A204.1 (cell line): ENCODE data around the gene GRWD1.

Experiments used
- FAIRE-seq: peaks from 2 replicates; lab custom pipeline; 2012; peaks lifted over from hg19 to GRCh38; lab: Jason Lieb, UNC

The GRWD1 gene

GRCh38 chr19:48424694-48425219 is 21.0 kb upstream of the GRWD1 start:
- FAIRE-seq: no peak

- FAIRE-seq: no peak
These were observed 17.1 kb upstream of the GRWD1 start for GRCh38 chr19:48428670-48429069.

- no peak for FAIRE-seq
These were observed 12.4 kb upstream of the GRWD1 start for GRCh38 chr19:48433337-48433736.

- no peak for FAIRE-seq
These were observed 9.2 kb upstream of the GRWD1 start for GRCh38 chr19:48436586-48436985.

GRCh38 chr19:48441360-48442050 is 4.3 kb upstream of the GRWD1 start:
- no peak for FAIRE-seq

- FAIRE-seq: no peak
These were observed 3.4 kb upstream of the GRWD1 start for GRCh38 chr19:48442116-48443035.

DNA sequence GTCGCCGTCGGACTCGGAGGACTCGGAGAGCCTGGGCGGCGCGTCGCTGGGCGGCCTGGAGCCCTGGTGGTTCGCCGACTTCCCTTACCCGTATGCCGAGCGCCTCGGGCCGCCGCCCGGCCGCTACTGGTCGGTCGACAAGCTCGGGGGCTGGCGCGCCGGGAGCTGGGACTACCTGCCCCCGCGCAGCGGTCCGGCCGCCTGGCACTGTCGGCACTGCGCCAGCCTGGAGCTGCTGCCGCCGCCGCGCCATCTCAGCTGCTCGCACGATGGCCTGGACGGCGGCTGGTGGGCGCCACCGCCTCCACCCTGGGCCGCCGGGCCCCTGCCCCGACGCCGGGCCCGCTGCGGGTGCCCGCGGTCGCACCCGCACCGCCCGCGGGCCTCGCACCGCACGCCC is 2.5 kb upstream of the GRWD1 start:
- no peak for FAIRE-seq

DNA sequence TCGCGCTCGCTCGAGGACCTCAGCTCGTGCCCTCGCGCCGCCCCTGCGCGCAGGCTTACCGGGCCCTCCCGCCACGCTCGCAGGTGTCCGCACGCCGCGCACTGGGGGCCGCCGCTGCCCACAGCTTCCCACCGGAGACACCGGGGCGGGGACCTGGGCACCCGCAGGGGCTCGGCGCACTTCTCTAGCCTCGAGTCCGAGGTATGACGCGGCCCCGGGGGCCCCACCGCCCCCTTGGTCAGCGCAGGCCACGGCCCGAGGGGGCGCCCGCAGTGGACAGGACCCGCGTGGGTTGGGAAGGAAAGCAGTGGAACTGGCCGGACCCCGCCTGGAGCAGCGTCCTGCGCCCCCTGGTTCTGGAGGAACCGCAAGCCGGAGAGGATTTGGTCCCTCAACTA is 2.1 kb upstream of the GRWD1 start:
- no peak for FAIRE-seq

GRCh38 chr19:48444129-48444935 is 1.5 kb upstream of the GRWD1 start:
- FAIRE-seq: no peak

DNA sequence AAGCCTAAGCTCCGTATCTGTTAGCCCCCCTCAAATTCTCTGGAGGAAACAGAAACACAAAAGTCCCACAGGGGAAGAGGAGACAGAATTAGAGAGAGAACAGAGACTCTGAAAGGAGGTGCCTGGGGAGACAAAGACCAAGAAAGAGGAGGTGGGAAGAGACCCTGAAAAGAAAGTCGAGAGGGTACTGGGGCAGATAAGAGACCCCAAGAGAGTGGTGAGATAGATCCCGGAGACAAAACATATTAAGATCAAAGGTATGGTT is 915 bp upstream of the GRWD1 start:
- no peak for FAIRE-seq

DNA sequence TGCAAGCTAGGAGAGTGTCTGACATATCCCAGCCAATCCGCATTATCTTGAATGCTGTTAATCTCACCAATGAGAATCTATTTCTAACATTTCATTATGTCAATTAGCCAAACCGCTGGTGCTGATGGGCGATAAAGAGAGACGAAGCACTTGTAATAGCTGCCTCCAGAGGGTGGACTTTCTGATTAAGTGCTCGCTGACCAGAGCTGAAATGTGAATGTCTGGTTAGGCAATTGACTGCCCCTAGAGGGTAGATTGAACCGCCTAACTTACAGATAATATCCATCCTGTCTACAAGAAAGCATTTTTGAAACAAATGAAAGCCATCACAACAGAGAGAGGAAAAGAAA is 552 bp upstream of the GRWD1 start:
- FAIRE-seq: no peak

GRCh38 chr19:48446579-48446978 is 796 bp downstream of the GRWD1 start:
- FAIRE-seq: no peak

GRCh38 chr19:48448563-48448962 is 2.8 kb downstream of the GRWD1 start:
- FAIRE-seq: no peak

DNA sequence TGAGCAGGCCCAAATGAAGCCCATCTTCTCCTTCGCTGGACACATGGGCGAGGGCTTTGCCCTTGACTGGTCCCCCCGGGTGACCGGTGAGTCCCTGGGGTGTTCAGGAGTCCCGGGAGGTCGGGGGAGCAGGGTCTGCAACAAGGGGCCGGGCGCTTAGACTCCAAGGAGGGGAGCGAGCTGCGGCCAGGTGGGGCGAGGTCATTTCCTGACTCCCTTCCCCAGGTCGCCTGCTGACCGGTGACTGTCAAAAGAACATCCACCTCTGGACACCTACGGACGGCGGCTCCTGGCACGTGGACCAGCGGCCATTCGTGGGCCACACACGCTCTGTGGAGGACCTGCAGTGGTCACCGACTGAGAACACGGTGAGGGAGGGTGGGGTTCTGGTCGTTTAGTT is 4.7 kb downstream of the GRWD1 start:
- FAIRE-seq: no peak

- FAIRE-seq: no peak
These were observed 5.1 kb downstream of the GRWD1 start for GRCh38 chr19:48450863-48451262.

DNA sequence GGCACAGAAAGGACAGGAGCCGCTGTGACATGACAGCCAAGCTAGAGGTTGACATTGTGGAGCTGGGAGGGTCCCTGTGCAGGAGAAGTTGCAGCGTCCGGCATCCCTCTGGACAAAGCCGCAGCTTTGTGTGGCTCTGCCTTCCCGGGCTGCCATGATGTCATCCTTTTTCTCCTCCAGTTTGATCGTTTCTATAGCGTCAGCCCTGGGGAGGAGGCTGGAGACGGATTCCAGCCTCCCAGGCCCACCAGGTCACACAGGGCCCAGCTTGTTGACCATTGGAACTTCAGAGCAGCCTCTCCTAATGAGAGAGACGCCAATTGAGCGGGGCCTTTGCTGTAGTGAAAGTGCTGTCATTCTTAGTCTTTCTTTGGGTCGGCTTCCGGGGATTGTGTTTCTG is 5.8 kb downstream of the GRWD1 start:
- FAIRE-seq: no peak

DNA sequence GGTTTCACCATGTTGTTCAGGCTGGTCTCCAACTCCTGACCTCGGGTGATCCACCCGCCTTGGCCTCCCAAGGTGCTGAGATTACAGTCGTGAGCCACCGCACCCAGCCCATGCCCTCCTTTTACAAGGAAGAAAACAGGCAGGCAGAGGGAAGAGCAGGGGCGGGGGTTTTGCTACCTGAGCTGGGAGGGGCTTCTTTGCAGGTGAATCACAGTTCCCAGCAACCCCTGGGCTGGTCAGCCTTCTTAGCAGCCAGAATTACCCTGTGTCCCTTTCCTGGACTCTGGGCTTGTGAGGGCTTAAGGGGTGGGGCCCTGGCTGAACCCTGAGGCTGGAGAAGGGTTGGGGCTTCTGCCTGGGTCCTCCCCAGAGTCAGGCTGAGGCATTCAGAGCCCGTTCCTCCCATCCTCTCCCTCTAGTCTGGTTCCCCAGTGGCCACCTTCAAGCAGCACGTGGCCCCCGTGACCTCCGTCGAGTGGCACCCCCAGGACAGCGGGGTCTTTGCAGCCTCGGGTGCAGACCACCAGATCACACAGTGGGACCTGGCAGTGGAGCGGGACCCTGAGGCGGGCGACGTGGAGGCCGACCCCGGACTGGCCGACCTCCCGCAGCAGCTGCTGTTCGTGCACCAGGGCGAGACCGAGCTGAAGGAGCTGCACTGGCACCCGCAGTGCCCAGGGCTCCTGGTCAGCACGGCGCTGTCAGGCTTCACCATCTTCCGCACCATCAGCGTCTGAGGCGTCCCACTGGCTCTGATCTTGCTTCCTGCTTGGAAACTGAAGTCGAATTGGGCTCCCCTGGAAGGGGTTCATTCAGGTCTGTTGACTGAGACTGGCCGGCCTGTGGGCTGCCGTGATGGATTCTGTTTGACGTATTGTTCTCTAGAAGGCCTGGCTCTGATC is 6.8 kb downstream of the GRWD1 start:
- FAIRE-seq: no peak

DNA sequence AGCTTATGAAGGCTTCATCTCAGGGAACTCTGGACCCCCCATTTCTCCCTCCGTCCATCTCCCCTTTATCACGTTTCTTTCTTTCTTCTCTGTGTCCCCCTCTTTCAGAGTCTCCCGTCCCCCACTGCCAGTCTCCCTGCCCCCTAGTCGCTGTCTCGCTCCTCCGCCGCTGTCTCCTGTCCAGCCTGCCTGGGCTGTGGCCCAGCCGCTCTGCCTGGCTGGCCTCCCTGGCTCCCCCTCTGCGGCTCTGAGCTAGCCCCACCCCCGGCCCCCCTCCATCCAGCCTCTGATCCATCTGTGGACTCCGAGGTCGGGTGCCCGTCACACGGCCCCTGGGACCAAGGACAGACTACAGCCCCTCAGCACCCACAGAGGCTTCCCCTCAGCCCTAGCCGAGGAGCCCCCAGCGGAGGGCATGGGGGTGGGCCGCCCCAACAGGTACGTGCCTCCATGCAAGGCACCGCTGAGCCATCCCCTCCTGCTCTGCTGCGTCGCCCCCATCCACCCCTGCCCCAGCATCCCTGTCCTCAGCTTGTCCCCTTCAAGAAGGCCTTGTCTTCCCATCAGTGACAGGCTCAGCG is 8.5 kb downstream of the GRWD1 start:
- no peak for FAIRE-seq

- no peak for FAIRE-seq
These were observed 9.6 kb downstream of the GRWD1 start, which contains the start of gene KCNJ14 for GRCh38 chr19:48455171-48455907. KCNJ14 (plus strand) TSS chr19:48455574; CDS start chr19:48461725, 6,151 bp downstream.

DNA sequence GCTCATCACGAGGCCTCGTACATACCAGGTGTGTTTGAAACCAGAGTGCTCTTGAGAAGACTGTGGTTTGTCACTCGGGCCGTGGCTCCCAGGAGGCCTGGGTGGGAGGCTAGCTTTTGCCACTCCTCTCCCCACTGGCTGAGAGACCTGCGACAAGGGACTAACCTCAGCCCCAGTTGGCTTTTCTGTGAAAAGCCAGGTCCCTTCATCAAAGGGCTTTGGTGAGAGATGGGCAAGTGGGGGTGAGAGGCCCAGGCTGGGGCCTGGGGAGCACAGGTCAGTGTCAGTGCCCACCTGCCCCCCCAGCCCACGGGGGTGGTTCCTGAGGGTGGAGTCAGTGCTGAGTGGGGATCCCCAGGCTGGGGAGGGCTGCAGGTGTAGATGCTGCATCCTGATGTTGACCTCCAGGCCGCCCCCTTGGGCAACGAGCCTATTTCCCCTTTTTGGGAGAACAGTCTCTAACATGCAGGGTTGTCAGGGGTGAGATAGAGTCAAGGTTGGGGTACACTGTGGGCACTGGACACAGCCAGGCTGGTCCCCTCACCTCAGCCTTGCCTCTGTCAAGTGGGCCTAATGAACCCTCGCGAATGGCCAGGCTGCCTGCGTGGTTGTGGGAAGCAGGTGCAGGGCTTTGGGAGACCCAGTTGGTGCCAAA is 10.3 kb downstream of the GRWD1 start:
- FAIRE-seq: no peak
